SW480 (cell line): ENCODE data around the gene TPCN1.

Source experiments
- DNase-seq: peaks from one replicate; pipeline ENCODE4 v3.0.0-alpha.2; 2016; ENCODE audit warnings: low spot score

TPCN1 gene

DNA sequence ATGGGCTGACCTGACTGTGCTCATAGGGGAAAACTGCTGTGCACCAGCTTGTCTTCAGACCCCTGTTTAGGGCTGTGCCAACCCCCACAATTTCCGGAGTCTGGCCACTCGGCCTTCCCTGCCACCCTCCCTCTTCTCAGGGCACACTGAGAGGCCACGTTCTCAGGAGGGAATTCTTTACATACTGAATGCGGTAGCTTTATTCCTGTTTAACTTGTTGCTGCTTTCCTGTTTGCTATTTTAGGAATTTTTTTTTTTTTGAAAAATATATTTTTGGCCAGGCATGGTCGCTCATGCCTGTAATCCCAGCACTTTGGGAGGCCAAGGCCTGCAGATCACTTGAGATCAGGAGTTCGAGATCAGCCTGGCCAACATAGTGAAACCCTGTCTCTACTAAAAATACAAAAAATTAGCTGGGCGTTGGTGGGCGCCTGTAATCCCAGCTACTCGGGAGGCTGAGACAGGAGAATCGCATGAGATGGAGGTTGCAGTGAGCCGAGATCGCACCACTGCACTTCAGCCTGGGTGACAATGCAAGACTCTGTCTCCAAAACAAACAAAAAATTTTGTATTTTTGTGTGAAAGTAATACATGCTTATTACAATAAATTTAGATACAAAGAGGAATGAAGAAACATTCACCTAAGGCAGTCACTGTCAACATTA lies 39.5 kb downstream of the TPCN1 start:
- DNase-seq, result no peak

DNA sequence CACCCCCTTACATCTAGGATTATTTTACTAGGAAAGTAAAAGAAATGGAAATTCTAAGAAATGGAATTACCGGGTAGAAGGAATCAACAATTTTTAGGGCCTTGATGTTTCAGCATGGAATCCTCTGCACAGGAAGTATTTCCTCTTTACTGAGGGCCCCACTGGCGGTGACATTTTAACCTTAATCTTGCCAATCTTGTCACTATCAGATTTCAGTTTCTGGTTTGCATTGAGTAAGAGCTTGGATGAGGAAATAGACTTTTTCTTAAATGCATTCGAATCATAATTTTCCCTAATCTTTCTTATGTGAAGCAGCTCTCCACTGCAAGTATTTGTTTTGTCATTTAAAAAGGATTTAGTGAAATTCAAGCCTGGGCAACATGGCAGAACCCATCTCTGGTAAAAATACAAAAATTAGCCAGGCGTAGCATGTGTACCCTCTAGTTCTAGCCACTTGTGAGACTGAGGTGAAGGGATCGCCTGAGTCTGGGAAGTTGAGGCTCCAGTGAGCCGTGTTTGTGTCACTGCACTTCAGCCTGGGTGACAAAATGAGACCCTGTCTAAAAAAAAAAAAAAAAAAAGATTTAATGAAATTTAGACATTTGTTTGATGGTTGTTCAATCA lies 40.7 kb downstream of the TPCN1 start:
- no peak for DNase-seq

DNA sequence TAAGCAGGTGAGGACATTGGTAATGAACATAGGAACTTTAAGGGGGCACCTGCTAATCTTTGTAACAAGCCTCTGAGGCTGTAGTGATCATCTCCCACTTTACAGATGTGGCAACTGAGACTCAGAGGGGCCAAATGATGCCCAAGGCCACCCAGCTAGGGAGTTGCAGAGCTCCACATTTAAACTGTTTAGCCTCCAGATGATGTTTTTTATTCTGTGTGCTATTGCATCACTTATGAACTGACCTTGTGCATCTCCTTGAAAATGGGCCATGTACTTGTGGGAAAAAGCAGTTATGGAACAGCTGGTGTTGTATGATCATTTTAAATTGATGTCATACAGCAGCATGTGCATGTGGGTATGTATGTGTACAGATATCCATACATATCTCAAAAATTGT lies 41.4 kb downstream of the TPCN1 start:
- DNase-seq, result no peak

DNA sequence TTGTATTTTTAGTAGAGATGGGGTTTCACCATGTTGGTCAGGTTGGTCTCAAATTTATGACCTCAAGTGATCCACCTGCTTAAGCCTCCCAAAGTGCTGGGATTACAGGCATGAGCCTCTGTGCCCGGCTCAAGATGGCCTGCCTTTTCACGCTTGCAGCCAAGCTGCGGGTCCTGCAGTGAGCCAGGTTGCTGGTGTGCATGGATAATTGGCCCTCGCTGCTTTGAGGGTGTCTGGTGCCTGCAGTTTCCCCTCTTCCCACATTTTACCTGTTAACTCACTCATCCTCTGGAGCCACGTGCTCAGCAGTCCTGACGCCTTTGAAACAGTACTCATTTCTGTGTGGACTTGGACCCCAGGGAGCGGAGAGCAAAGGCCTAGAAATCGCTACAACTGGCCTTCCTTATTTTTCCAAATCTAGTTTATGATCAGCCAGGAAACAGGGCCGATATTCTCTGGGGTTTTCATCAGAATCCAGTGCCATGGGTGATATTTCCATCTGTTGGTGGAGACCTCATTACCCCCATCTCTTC lies 42.2 kb downstream of the TPCN1 start:
- DNase-seq, result no peak

DNA sequence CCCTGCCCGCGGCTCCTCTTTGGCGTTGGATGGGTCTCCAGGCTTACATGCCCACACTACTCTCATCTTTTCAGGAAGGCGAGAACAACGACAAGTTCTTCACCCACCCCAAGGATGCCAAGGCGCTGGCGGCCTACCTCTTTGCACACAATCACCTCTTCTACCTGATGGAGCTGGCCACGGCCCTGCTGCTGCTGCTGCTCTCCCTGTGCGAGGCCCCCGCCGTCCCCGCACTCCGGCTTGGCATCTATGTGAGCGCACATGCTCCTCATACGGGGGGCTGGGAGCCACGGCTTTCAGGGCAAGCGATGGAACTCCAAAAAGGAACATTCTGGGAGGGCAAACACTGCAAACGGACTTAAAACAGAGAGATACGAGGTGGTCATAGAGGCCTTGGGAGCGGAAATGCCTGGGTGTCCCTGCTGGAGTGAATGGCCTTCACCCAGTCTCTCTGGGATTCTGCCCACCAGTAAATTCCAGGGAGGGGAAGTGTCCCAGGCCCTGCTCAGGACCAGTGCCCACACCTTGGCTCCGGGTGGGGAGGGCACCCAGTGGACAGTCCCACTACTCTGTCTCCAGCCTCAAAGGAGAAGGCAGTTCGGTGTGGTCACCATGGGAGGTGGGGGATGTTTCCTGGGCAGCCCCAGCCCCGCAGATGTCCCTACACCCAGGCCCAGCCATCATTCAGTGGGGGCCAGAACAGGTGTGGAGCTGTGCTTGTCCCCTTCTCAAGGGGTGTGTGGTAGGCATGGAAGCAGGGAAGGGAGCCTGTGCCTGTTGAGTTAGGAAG lies 45.0 kb downstream of the TPCN1 start:
- no peak for DNase-seq

DNA sequence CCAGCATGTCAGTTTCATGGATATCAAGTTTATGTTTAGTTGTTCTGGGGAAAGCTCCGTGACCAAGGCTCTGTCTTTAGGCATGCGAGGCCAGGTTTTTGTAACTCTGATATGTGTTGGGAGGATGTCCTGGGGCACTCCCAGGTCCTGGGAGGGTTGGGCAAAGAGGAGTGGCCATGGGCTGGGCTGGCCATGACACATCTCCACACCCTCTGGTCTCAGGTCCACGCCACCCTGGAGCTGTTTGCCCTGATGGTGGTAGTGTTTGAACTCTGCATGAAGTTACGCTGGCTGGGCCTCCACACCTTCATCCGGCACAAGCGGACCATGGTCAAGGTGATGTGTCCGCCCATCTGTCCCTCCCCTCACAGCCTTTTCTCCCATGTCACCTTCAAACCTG lies 46.4 kb downstream of the TPCN1 start:
- no peak for DNase-seq

DNA sequence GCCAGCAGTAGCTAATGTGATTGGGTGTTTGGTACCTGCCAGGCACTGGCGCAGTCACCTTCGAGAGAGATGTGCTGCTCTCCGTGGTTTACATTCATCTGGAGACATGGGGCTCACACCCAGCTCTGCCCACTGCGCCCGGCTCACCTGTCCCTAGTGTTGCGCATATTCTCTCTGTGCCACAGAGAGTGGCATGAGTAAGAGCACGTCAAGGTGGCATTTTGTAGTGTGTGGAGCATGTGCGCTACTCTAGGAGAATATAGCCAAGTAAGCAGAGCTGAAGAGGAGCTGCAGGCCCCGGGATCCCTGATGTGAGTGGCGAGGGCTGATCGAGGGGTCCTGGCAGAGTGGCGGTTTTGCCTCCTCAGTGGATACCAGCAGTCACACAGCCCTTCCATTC lies 46.9 kb downstream of the TPCN1 start:
- DNase-seq, result no peak

- no peak for DNase-seq
These were observed 47.4 kb downstream of the TPCN1 start for GRCh38 chr12:113268621-113269020.

DNA sequence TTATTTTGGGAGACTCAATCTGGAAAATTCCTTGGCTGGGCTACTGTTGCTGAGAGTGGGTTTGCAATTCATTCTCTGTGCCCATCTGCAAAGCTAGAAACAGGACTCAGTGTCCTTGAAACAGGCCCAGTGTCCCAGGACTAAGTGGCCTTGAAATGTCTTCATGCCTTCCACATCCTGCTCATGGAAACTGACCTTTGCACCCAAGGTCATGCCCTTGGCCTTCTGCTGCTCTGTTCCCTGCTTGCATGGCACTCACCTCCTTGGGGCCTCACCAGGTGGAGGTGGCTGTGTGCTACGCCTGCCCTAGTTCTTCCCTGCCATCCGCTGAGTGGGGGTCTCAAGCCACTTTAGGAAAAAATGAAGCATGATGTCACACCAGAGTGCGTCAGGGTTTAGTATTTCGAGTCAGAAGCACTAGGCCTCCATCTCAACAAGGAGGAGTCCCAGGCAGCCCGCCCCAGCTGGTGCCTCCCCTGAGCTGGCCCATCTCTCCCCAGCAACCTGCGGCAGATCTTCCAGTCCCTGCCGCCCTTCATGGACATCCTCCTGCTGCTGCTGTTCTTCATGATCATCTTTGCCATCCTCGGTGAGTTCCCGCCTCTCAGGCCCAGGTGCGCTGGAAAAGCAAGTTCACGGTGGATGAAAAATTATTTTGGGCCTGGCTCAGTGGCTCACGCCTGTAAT lies 48.1 kb downstream of the TPCN1 start:
- DNase-seq, result no peak

- DNase-seq, result no peak
These were observed 49.4 kb downstream of the TPCN1 start for GRCh38 chr12:113270709-113271009.

DNA sequence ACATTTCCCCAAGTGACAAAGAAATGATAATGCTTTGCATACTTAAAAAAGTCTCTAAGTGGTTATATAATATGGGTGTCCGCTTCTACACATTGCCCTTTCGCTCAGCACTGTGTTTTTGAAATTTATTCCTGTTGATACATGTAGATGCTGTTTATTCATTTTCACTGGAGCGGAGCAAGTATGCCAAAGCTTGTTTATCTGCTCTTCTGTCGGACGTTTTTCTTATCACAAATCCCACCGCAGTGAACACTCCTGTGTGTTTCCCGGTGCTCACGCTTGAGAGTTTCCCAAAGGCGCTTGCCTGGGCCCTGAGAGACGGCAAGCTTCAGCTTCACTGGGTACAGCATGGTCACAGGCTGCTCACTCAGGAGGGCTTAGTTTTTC lies 50.2 kb downstream of the TPCN1 start:
- DNase-seq, result no peak

DNA sequence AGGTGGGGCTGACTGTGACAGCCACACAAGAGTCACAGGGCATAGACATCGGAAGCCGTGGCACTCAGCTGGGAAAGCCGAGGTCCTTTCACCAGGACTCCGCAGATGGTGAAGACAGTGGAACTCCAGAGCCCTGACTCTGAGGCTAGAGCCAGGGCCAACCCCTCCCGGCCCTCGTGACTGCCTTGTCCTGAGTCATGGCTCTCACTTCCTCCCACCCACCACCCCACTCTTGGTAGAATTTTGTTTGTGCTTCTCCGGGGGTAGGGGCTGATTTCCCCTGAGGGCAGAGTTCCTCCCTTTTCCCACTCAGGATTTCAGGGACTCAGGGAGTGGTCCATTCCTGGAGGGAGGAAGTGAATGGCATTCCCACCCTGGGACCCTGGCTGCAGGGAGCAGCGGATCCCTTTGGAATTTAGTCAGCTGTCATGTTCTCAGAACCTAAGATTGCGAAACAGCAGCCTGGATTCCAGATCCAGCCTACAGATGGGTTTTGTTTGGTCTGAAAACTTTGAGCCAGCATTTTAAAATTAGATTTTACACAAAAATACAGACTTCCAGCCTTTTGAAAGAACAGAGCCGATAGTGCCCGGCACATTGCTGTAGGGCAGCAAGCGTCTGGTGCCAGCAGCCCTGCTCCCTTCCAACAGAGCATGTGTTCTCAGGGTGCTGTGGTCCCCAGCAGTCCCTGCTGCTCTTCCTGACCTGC lies 50.7 kb downstream of the TPCN1 start:
- DNase-seq, result no peak

GRCh38 chr12:113273053-113273725 lies 51.9 kb downstream of the TPCN1 start:
- no peak for DNase-seq

DNA sequence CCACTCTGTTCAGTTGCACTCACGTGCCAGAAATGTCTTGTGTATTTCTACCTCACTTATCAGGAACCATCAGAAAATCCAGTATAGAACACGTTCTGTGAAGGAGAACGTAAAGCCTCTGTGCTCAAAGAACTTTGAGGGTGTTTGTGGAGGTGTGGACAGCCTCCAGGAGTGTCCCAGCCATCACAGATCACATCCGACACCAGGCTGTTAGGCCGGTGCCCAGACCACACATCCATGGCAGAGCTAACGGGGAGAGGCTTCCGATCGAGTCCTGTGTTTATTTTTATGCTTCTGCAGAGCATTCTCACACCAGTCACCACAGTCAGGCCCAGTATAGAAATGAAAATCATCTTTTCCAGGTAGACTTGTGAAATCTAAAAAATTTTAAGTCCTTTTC lies 53.6 kb downstream of the TPCN1 start:
- no peak for DNase-seq

GRCh38 chr12:113276306-113276705 lies 55.0 kb downstream of the TPCN1 start:
- DNase-seq, result no peak

DNA sequence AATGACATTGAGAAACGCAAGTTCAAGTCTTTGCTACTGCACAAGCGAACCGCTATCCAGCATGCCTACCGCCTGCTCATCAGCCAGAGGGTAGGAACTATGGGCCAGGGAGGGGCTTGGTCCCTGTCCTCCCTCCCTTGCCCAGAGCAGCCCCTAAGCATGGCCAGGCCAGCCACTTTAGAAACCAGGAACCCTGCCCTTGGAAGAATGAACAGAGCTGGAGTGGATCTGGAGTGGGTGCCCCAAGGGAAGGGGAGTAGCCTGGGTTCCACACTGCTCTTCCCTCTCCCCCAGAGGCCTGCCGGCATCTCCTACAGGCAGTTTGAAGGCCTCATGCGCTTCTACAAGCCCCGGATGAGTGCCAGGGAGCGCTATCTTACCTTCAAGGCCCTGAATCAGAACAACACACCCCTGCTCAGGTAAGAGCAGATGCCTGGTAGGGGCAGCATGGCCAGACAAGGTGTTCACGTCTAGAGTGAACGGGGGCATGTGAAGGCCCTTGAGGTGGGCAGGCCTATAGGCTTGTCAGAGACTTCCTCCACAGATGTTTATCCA lies 55.8 kb downstream of the TPCN1 start:
- no peak for DNase-seq

DNA sequence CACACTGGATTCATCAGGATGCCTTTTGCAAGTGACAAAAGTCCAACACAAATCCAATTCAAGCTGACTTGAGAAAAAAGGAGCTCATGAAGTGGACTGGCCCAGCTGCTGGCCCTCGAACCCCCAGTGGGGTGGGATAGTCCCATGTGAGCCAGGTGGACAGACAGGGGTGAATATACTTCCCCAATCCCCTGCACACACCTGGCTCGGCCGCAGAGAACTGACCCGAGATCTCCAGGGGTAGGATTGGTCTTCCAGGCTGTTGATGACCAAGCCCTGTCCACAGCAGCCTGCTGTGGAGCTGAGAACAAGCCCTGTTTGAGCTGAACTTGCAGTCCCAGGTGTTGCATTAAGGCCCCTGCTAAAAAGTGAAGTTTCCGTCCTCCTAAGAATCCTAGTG lies 56.2 kb downstream of the TPCN1 start:
- DNase-seq, result no peak

- no peak for DNase-seq
These were observed 56.9 kb downstream of the TPCN1 start for GRCh38 chr12:113278141-113278540.

GRCh38 chr12:113278633-113279032 lies 57.4 kb downstream of the TPCN1 start:
- DNase-seq, result no peak

DNA sequence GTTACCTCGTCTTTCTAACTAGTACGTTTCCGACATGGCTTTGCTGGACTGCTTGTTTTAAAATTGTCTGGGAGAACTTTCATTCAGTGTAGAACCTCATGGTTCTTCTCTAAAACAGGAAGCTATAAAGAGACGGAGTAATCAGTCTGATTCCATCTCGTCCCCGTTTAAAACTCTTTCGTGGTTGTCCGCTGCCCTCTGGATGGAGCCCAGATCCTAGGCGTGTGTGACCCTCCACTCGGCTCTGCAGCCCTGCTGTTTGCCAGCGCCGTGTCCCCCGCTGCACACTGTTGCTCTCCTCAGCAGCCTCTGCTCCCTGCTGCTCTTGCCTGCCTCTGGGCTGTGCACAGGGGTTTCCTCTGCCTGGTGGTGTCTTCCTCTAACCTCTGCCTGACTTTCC lies 63.5 kb downstream of the TPCN1 start:
- DNase-seq, result no peak
